GM10847 (cell line): Measurements from ENCODE around the gene ZMPSTE24.

ENCODE experiments used
- POLR2A ChIP-seq: IDR thresholded peaks from 2 replicates; pipeline ENCODE4 v1.6.1; 2011; ENCODE audit not compliant: insufficient read length; ENCODE audit errors: extremely low read depth

ZMPSTE24 gene

DNA sequence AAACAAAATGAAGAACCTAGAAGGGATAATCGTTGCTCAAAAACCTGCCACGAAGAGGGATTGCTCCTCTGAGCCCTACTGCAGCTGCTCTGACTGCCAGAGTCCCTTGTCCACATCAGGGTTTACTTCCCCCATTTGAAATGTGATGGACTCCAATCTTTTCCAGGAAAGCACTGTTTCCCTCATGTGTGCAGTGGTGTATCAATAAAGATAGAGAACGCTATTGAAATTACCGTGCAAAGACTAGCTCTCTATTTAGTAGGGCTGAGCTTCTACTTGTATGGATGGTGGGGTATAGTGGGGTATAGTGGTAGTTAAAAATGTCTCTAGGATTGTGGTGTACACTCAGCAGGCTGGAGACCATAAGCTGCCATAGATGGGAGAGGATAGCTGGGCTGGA is 6.6 kb upstream of the ZMPSTE24 start:
- no peak for TF ChIP-seq POLR2A

- TF ChIP-seq POLR2A = no peak
Measured at GRCh38 chr1:40252601-40253000, 5.4 kb upstream of the ZMPSTE24 start.

- no peak for TF ChIP-seq POLR2A
Measured at GRCh38 chr1:40255231-40255630, 2.8 kb upstream of the ZMPSTE24 start.

DNA sequence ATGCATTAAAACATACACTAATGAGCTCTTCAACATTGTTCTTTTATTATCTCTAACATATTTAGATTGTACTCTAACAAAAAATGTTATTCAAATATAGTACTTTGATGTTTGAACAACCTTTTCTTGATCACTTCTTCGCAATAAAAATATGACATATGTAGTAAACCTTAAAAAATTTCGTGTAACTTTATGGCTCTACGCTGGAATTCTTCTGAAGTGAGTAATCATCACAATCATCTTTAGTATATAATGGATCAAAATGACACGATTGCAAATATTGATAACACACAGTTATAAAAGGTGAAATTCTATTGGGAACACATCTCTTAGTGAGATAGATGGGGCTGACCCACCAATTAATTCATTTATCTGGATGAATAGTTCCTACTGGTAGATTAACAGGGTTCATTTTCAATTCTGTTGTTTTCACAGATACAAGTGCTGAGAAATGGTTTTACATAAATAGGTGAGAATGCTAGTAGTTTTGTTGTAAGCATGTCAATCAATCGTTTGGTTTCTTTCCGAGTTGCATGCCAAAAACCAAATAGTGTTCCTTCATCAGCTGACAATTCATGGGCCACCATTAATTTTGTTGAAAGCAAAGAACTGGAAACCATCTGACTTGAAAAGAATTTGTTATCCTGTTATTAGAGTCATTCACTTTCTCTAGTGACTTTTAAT is 1.5 kb upstream of the ZMPSTE24 start:
- no peak for TF ChIP-seq POLR2A

GRCh38 chr1:40257313-40257687 is 736 bp upstream of the ZMPSTE24 start:
- no peak for TF ChIP-seq POLR2A

- no peak for TF ChIP-seq POLR2A
Measured at GRCh38 chr1:40258445-40258769, 371 bp downstream of the ZMPSTE24 start.

GRCh38 chr1:40264354-40264781 is 6.3 kb downstream of the ZMPSTE24 start:
- no peak for TF ChIP-seq POLR2A

GRCh38 chr1:40265298-40265697 is 7.3 kb downstream of the ZMPSTE24 start:
- TF ChIP-seq POLR2A = no peak

GRCh38 chr1:40265919-40266318 is 7.9 kb downstream of the ZMPSTE24 start:
- TF ChIP-seq POLR2A = no peak

DNA sequence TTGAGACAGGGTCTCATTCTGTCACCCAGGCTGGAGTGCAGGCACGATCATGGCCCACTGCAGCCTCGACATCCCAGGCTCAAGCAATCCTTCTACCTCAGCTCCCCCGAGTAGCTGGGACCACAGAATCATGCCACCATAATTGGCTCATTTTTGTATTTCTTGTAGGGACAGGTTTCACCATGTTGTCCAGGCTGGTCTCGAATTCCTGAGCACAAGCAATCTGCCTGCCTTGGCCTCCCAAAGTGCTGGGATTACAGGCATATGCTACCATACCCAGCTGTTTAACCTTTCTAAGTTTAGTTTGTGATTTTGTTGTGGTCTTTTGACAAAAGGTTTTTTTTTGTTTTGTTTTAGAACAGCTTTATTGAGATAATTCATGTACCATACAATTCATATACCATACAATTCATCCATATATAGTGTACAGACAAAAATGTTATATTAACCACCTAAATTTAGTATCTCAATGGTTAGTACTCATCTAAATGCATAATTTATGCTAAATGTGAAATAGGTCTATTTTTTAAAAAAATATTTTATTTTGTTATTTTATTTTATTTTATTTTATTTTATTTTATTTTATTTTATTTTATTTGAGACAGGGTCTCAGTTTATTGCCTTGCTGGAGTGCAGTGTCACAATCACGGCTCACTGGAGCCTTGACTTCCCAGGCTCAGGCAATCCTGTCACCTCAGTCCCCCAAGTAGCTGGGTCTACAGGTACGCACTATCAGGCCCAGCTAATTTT is 8.9 kb downstream of the ZMPSTE24 start:
- TF ChIP-seq POLR2A = no peak

GRCh38 chr1:40267767-40268187 is 9.7 kb downstream of the ZMPSTE24 start:
- no peak for TF ChIP-seq POLR2A

GRCh38 chr1:40268211-40268610 is 10.2 kb downstream of the ZMPSTE24 start:
- no peak for TF ChIP-seq POLR2A

GRCh38 chr1:40270152-40270834 is 12.3 kb downstream of the ZMPSTE24 start:
- no peak for TF ChIP-seq POLR2A

DNA sequence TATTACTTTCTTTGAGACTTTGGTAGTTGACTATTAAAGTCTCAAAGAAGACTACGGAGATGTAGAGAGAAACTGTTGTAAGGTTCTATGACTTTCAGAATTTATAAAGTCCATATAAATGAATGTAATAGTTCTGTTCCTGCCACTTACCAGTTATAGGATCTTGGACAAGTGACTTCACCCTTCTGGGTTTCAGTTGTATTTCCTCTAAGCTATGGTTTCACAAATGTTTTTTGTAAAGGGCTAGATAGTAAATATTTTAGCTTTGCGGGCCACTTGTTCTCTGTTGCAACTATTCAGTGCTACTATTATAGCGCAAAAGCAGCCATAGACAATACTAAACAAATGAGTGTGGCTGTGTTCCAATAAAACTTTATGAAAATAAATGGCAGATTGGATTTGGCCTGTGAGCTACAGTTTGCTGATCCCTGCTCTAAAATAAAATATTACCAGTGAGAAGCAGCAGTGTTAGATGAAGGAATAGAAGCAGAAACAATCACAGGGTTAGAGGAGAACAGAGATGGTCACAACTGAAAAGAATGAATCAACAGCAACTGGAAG is 14.7 kb downstream of the ZMPSTE24 start:
- TF ChIP-seq POLR2A = no peak

DNA sequence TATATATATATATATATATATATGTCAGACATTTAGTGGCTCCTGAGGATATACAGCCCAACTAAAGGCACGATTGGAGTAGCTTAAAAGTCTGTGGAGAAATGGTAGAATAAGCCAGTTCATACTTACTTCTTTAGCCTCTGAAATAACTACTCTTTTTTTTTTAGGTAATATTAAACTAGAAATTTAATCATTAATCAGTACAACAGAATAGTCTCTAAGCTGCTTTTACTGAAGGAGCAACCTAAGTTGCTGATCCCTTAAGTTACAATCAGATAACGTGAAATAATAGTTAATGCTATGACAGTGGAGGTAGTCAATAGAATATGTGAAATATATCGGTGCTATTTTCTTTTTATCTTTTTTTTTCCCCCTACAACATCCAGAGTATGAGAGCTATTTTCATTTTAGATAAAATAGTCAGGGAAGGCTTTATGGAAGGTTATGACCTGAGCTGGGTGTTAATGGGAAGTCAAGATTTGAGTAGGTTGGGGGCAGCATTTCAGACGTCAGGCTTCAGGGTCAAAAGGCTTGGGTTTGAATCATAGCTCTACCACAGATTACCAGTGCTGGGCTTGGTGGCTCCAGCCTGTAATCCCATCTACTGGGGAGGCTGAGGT is 15.6 kb downstream of the ZMPSTE24 start:
- TF ChIP-seq POLR2A = no peak
